Measurements from ENCODE around the gene FGF14. TPM values are rescaled to one million over a fixed set of nuclear protein-coding genes. Genes with fewer than 3 reads are reported as not detected.

The FGF14 gene
- total and polyA plus RNA-seq, 2 of the 4 experiments (the other 2 are of a cell fraction), result under 0.01 TPM; not detected in 1

DNA sequence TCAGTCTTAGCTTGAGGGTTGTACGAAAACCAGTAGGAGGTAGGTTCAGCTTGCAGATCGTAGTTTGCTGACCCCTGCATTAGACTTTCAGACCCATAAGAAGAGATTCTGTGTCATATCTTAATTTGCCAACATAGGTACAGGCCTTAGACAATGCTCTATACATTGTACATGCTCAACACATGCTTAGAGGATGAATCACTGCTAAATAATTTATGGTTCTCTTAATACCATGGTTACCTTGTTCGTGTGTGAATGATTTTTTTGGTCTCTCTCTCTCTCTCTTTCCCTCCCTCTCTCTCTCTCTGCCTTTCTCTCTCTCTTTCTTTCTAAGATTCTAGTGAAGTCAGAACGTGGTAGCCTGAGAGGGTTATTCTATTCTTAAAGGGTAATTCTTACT is 112.2 kb downstream of the FGF14 start:
- TF ChIP-seq MXI1 (IDR thresholded peaks at IDR 0.05; ENCODE audit: borderline replicate concordance, low read depth, low read length), result no peak
- TF ChIP-seq FOS (IDR thresholded peaks at IDR 0.05; ENCODE audit: low read depth, low read length), result no peak
- no peak for TF ChIP-seq CEBPB (IDR thresholded peaks at IDR 0.05; ENCODE audit: low read depth, low read length)
- Histone ChIP-seq H2BK15ac (ENCODE audit: low read depth, low read length) (no peak overlapping the region), H4K8ac (ENCODE audit: low read depth in 2 of 2, low read length in 2 of 2) (no peak overlapping the region), H3K4me3 (ENCODE audit: insufficient read depth, low read depth, low read length) (no peak overlapping the region), H2AK9ac (replicated peaks; ENCODE audit: low read depth, low read length, poor library complexity) (no peak overlapping the region), H2BK20ac (ENCODE audit: low read depth, low read length) (no peak overlapping the region), H3K23ac (ENCODE audit: low read depth, low read length) (no peak overlapping the region), H4K91ac (ENCODE audit: insufficient read depth, low read depth, low read length) (no peak overlapping the region), H2AK5ac (ENCODE audit: low read depth, low read length) (no peak overlapping the region), H3K36me3 (ENCODE audit: control insufficient read depth, insufficient read depth, low read length) (no peaks in the 10 kb centered on the region), H2BK120ac (ENCODE audit: low read depth, low read length) (no peak overlapping the region), H3K9ac (ENCODE audit: low read depth, low read length) (no peak overlapping the region), H3K27ac (ENCODE audit: insufficient read depth, low read length) (no peak overlapping the region), H3K18ac (ENCODE audit: low read depth, low read length) (no peak overlapping the region), H3K14ac (replicated peaks; ENCODE audit: low read depth, low read length) (no peak overlapping the region), H3K27me3 (ENCODE audit: control insufficient read depth, insufficient read depth, low read length) (peaks cover 3% of the 10 kb centered on the region; the same call in 1 of the 2 replicates), H2AFZ (replicated peaks; ENCODE audit: low read length, poor library complexity) (no peak overlapping the region), H4K5ac (ENCODE audit: low read depth, low read length) (no peak overlapping the region), H3K9me3 (ENCODE audit: control insufficient read depth, insufficient read depth, low read length) (no peaks in the 10 kb centered on the region), H4K20me1 (ENCODE audit: insufficient read depth, low read length) (no peaks in the 10 kb centered on the region), H3K56ac (ENCODE audit: extremely low read depth, insufficient read depth, low read length) (no peak overlapping the region), H3K4me2 (ENCODE audit: low read depth, low read length) (no peak overlapping the region), H3K4me1 (ENCODE audit: control insufficient read depth, insufficient read depth, low read length) (peaks cover 4% of the 10 kb centered on the region), H3K4ac (ENCODE audit: low read depth, low read length) (no peak overlapping the region), H3K79me1 (ENCODE audit: low read depth in 1 of 2, low read length in 2 of 2) (no peaks in the 10 kb centered on the region), H3K9me1 (ENCODE audit: insufficient read depth, low read length) (peaks cover 7% of the 10 kb centered on the region), H2BK5ac (ENCODE audit: low read depth, low read length, poor library complexity, severe bottlenecking) (no peak overlapping the region)
- in situ Hi-C loops (cut with MboI; ENCODE audit: low sequenced_read_pairs), result no loop called here
- ATAC-seq (ENCODE audit: low read depth) (no peak), DNase-seq (peak; percentile 8)
- ChIA-PET POLR2A (ENCODE audit: unreplicated experiment) (no interaction called here), CTCF (no interaction called here)
- no TSS peak for BruUV-seq (replicated peaks)
- WGBS, 2 experiments (ENCODE audit: extremely low coverage in 2 of 2, insufficient read length in 1 of 2), result no CpG with 5 or more reads among the region's 4 CpGs
- dilution Hi-C loops (cut with HindIII; ENCODE audit: low sequenced_read_pairs, unreplicated experiment), result no loop called here
- intact Hi-C loops (cut with micrococcal nuclease), result loop anchor here (5.0 to 10.0 kb wide), 2 partner anchors 103 to 835 kb away; partner anchors contain the start of gene ITGBL1

All from IMR-90 (cell line).